Osteocyte (in vitro differentiated cells): ENCODE measurements around the gene CDKL5. TPM values are rescaled to one million over a fixed set of nuclear protein-coding genes. Genes with fewer than 3 reads are reported as not detected.

Experiments
- DNase-seq: peaks from one replicate; pipeline ENCODE4 v3.0.0; 2021; ENCODE audit warnings: mixed read lengths; ENCODE audit not compliant: unreplicated experiment; ENCODE audit errors: extremely low spot score
- H3K27ac Mint-ChIP-seq: one replicate; pipeline ENCODE4 v1.8.0; 2021; ENCODE audit warnings: mild to moderate bottlenecking, mixed read lengths; ENCODE audit not compliant: unreplicated experiment
- H3K27me3 Mint-ChIP-seq: one replicate; pipeline ENCODE4 v1.8.0; 2021; ENCODE audit warnings: mixed read lengths; ENCODE audit not compliant: unreplicated experiment
- H3K36me3 Mint-ChIP-seq: one replicate; pipeline ENCODE4 v1.8.0; 2021; ENCODE audit warnings: mixed read lengths; ENCODE audit not compliant: unreplicated experiment
- H3K4me1 Mint-ChIP-seq: one replicate; pipeline ENCODE4 v1.8.0; 2021; ENCODE audit warnings: mixed read lengths; ENCODE audit not compliant: unreplicated experiment
- H3K4me3 Mint-ChIP-seq: one replicate; pipeline ENCODE4 v1.8.0; 2021; ENCODE audit warnings: mild to moderate bottlenecking, moderate library complexity, mixed read lengths; ENCODE audit not compliant: unreplicated experiment
- H3K9me3 Mint-ChIP-seq: one replicate; pipeline ENCODE4 v1.8.0; 2021; ENCODE audit warnings: mixed read lengths; ENCODE audit not compliant: unreplicated experiment
- CTCF ChIP-seq: fragments of 200-600 bp; sonication (generic); IDR thresholded peaks from 2 replicates; pipeline ENCODE4 v1.5.0; 2021; ENCODE audit warnings: antibody characterized with exemption, mild to moderate bottlenecking, moderate library complexity
- total RNA-seq: library from RNA; stranded (reverse); gene quantifications from 2 replicates; pipeline ENCODE4 v1.2.1, GENCODE V29; 2021

CDKL5 gene
- total RNA-seq, 1 donor from 2014 or later: 10.9 TPM

- no peak for DNase-seq
- Mint-ChIP-seq H3K4me1 (peaks cover 17% of the 10 kb centered on the region), H3K27ac (no peak overlapping the region), H3K4me3 (no peak overlapping the region), H3K27me3 (no peaks in the 10 kb centered on the region), H3K36me3 (no peaks in the 10 kb centered on the region), H3K9me3 (peaks cover 3% of the 10 kb centered on the region)
- no peak for TF ChIP-seq CTCF
Measured at GRCh38 chrX:18650662-18651061, 225.3 kb downstream of the CDKL5 start.

GRCh38 chrX:18652636-18653035 lies 227.2 kb downstream of the CDKL5 start:
- no peaks in the 10 kb centered on the region for H3K36me3 Mint-ChIP-seq
- no peaks in the 10 kb centered on the region for H3K9me3 Mint-ChIP-seq
- H3K4me1 Mint-ChIP-seq: peaks cover 17% of the 10 kb centered on the region
- TF ChIP-seq CTCF: no peak
- no peak overlapping the region for H3K4me3 Mint-ChIP-seq
- no peak overlapping the region for H3K27ac Mint-ChIP-seq
- no peak for DNase-seq
- H3K27me3 Mint-ChIP-seq: no peaks in the 10 kb centered on the region

GRCh38 chrX:18654875-18655836 lies 229.7 kb downstream of the CDKL5 start:
- no peaks in the 10 kb centered on the region for H3K27me3 Mint-ChIP-seq
- H3K9me3 Mint-ChIP-seq: no peaks in the 10 kb centered on the region

GRCh38 chrX:18661273-18661672 lies 235.9 kb downstream of the CDKL5 start:
- Mint-ChIP-seq H3K9me3 (peaks cover 4% of the 10 kb centered on the region), H3K27me3 (no peaks in the 10 kb centered on the region), H3K4me3 (no peak overlapping the region), H3K27ac (no peak overlapping the region), H3K36me3 (no peaks in the 10 kb centered on the region), H3K4me1 (no peaks in the 10 kb centered on the region)
- TF ChIP-seq CTCF: no peak
- no peak for DNase-seq

More at GRCh38 chrX:18654875-18655836, 229.7 kb downstream of the CDKL5 start:
- no peak for TF ChIP-seq CTCF
- Mint-ChIP-seq H3K4me3 (no peak overlapping the region), H3K27ac (no peak overlapping the region), H3K4me1 (peaks cover 3% of the 10 kb centered on the region), H3K36me3 (no peaks in the 10 kb centered on the region)
- DNase-seq: no peak

GRCh38 chrX:18664947-18665346 lies 239.5 kb downstream of the CDKL5 start:
- Mint-ChIP-seq H3K9me3 (peaks cover 4% of the 10 kb centered on the region), H3K27me3 (no peaks in the 10 kb centered on the region), H3K4me3 (no peak overlapping the region)

More at GRCh38 chrX:18664947-18665346, 239.5 kb downstream of the CDKL5 start:
- no peaks in the 10 kb centered on the region for H3K4me1 Mint-ChIP-seq
- no peak for TF ChIP-seq CTCF
- H3K27ac Mint-ChIP-seq: no peak overlapping the region
- DNase-seq: no peak
- no peaks in the 10 kb centered on the region for H3K36me3 Mint-ChIP-seq
